Neural cell (in vitro differentiated cells): ENCODE results near the gene SHC1.

Experiments used
- EZH2 ChIP-seq: fragments of 200-600, 300-800 bp; shearing (Covaris generic), sonication (generic); IDR thresholded peaks from 2 replicates; pipeline ENCODE4 v1.6.1; 2014; ENCODE audit warnings: antibody characterized with exemption, low read length, borderline replicate concordance, mild to moderate bottlenecking; ENCODE audit not compliant: insufficient read depth, poor library complexity, severe bottlenecking
- POLR2AphosphoS5 ChIP-seq: IDR thresholded peaks from 2 replicates; pipeline ENCODE4 v1.6.1; 2012
- RAD21 ChIP-seq: fragments of 450-650 bp; conservative IDR thresholded peaks from 2 replicates; pipeline ENCODE4 v1.6.1; 2014; ENCODE audit warnings: antibody characterized with exemption, mild to moderate bottlenecking, moderate library complexity
- TF ChIP-seq, protein P1 (sequence below): fragments of 450-650 bp; IDR thresholded peaks from 2 replicates; pipeline ENCODE4 v1.5.1; 2014; ENCODE audit warnings: antibody characterized with exemption, mild to moderate bottlenecking, moderate library complexity; ENCODE audit not compliant: poor library complexity, severe bottlenecking

DNA sequence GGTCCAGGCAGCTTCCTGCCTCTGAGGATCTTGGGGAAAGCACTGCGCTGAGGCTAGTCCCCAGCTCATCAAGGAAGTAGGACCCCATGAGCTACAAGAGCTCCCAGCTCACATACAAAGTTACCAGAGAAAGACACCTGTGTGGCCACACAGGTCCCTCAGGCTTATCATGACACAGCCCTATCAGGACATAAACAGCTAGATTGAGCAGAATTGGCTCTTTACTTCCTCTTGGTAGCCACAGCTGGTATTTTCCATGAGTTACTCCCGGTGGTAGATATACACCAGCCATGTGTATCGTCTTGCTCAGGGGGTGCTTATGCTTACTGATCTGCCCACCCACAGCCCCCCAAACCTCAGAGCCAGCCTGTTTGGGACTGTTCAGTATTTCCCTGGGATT lies 24.0 kb upstream of the SHC1 start:
- TF ChIP-seq, protein P1, sequence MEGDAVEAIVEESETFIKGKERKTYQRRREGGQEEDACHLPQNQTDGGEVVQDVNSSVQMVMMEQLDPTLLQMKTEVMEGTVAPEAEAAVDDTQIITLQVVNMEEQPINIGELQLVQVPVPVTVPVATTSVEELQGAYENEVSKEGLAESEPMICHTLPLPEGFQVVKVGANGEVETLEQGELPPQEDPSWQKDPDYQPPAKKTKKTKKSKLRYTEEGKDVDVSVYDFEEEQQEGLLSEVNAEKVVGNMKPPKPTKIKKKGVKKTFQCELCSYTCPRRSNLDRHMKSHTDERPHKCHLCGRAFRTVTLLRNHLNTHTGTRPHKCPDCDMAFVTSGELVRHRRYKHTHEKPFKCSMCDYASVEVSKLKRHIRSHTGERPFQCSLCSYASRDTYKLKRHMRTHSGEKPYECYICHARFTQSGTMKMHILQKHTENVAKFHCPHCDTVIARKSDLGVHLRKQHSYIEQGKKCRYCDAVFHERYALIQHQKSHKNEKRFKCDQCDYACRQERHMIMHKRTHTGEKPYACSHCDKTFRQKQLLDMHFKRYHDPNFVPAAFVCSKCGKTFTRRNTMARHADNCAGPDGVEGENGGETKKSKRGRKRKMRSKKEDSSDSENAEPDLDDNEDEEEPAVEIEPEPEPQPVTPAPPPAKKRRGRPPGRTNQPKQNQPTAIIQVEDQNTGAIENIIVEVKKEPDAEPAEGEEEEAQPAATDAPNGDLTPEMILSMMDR: no peak
- no peak for TF ChIP-seq POLR2AphosphoS5
- TF ChIP-seq EZH2: no peak
- TF ChIP-seq RAD21: no peak
